Stimulated activated CD4-positive, alpha-beta T cell treated with anti-CD3 and anti-CD28 coated beads, Interleukin-2, amount 100 ng/mL, for 4 hours (primary cell): Measurements from ENCODE around the gene CACNA2D3.
"Not testable (repeated sequence)": the region's sequence is repeated elsewhere in the genome, so short reads cannot be mapped to it uniquely, and the experiment has no call there.

Source experiments
- DNase-seq: peaks from one replicate; pipeline ENCODE4 v3.0.0-alpha.2; 2020; ENCODE audit warnings: low read depth

The CACNA2D3 gene

DNA sequence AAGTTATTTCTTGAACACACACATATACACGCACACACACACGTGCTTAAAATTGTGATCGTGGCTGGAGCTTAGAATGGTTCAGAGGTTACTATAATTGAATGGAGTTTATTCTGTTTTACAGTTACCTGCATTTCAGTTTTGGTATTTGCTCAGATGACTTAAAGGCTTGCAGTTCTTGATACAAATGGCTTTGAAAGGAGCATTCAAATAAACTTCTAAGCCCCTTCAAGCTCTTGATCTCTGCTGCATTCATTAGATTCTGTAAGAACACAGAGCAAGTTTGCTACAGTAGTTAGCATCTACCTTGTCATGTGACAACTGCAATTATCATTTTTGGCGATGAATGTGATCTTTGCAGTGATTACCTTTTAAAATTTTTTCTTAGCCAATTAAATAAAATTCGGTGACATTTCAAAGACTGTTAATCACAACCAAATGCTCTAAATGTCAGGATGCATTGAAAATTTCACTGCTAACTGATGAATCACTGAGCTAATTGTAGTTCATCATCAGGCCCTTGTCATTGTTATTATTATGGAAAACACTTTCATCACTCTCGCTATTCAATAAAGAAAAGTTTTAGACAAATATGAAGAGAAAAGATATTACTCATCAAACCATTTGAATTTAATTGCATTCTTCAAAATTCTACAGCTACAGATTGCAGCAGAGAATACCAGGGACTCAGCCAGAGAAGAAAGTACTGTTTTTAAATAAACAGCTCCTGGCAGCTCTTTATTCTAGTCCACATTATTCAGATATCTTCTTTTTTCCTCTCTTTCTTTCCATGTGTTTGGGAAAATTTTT is 509.4 kb downstream of the CACNA2D3 start:
- no peak for DNase-seq

DNA sequence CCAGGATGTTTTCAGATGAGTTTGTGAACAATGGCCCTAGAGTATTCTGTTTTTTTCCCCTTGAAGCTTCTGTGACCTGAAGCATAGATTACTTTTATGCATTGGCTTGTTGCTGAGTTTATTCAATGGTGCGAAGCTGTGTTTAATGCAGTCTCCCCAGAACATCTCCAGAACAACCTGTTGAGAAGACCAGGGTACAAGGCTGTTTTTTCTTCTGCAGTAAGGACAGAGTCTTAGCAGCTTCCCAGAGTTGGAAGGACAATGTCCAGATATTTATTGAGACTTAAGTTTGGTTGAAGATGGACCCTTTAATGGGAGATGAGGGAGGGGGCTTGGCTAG is 509.9 kb downstream of the CACNA2D3 start:
- no peak for DNase-seq

DNA sequence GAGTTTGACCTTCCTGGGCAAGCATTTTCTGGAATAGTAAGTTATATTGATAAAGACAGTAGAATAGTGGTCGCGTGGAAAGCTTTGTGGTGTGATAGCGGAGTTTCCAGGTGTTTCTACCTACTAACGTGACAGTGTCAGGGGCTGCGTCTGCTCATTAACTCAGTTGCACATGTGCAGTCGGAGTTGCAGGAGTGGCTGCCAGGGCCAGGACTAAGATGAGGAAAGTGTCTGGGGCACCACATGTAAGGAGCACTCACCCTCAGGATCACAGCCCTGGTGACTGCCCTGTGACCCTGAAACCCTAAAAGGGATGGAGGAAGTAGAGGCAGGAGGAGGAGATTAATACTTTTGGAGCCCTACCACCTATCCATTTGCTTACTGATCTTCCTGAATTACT is 510.5 kb downstream of the CACNA2D3 start:
- DNase-seq = no peak

DNA sequence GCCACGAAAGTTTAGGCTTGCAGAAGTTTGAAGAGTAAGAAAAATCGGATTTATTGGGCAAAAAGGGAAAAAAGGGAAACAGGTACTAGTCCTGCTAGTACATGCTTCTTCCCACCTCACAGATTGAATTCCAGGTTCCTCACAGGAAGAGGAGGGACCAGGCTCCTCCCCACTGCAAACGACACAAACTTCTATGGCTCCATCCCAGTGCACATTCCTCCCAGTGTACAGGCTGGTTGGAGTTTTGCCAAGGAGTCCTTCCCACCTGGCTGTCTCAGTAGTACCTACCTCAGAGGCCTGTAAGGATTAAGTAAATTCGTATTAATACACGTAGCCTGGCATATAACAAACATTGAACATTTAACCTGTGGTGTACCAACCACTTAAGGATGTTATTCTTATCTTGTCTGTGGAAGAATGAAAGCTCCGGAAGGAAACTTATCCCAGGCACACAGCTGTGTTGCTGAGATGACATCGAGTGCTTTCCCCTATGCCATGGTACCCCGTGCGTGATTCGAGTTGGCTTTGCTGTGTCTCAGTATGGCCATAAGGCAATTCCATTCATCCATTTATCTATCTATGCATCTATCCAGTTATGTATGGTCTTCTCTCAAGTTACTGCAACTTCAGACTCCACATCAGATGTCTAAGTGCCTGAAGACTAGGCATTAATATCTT is 511.2 kb downstream of the CACNA2D3 start:
- no peak for DNase-seq

DNA sequence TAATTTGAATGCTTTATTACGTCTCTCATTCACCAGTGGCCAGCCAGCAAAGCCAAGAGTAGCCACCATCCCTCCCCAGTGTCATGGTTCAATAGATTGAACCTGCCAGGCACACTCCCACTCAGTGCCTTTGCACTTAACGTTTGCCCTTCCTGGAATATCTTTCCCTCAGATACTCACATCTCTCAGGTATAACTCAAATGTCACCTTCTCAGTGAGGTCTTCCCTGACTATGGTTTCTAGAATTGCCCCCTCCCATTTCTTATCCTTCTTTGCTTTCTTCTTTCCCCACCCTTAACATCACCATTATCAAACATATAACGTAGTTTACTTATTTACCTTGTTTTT is 511.7 kb downstream of the CACNA2D3 start:
- DNase-seq = no peak

DNA sequence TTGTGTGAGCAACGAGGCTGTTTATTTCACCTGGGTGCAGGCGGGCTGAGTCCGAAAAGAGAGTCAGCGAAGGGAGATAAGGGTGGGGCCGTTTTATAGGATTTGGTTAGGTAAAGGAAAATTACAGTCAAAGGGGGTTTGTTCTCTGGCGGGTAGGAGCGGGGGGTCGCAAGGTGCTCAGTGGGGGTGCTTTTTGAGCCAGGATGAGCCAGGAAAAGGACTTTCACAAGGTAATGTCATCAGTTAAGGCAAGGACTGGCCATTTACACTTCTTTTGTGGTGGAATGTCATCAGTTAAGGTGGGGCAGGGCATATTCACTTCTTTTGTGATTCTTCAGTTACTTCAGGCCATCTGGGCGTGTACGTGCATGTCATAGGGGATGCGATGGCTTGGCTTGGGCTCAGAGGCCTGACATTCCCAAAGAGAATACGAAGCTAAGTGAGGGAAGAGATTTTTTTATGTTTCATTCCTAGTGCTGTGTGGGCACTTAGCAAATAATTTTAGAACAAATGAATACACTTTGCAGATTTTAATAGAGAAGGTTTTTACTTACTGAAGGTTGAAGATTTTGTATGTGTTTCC is 517.5 kb downstream of the CACNA2D3 start:
- DNase-seq = not testable (repeated sequence)

DNA sequence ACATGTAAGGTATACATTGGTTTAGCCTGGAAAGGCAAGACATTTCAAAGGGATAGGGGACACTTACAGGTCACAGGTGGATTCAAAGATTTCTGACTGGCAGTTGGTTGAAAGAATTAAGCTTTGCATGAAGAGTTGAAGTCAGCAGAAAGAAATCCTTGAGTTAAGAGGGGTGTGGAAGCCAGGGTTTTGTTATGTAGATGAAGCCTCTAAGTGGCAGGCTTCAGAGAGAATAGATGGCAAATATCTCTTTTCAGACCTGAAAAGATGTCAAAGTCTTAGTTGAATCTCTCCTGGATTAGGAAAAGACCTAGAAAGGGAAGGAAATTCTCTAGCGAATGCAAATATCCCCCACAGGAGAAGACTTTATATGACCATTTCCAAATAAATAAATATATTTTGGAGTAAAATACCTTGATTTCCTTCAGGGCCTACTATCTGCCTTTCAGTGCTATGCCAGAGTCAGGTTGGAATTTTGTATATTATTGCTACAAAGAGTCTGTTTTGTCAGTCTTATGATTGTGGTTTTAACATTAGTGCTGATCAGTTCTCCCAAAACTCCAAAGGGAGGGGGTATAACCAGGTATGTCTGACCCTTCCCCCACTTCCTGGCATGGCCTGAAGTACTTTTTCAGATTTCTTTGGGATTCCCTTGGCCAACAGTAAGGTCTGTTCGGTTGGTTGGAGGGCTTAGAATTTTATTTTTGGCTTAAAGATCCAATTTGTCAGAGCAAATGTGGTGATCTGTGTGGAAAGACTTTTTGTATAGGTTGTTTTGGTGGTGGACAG is 519.1 kb downstream of the CACNA2D3 start:
- no peak for DNase-seq

DNA sequence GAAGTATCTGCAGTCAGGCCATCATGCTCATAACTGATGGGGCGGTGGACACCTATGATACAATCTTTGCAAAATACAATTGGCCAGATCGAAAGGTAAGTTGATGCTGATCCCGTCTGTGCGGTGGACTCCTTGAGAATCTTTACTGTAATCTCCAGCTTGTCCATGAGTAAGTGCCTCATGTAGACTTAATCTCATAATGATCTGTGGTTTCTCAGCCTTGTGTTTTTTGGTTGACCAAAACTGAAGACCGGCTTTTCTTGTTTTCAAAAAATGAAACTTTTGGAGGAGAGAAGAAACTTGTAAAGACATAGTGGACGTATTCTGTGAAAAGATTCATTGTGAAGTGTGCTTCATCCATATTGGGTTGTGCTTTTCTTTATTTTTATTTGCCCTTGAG is 519.8 kb downstream of the CACNA2D3 start:
- DNase-seq = no peak

DNA sequence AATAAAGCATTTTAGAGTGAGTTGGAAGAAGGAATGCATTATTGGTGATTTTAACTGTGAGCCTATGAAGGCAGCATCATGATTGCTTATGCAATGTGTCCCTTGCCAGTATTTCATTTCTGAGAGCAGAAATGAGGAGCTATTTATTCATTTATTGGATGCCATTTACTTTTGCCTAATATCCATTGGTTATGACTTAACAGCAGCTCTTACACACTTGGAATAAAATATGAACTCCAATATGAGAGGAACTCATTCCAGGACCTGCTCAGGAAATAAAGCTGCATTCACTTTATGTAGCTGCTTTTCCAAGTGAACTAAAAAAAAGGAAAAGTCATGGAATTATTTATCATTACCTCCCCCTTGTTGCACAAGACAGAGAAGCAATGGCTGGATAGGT is 525.4 kb downstream of the CACNA2D3 start:
- no peak for DNase-seq

DNA sequence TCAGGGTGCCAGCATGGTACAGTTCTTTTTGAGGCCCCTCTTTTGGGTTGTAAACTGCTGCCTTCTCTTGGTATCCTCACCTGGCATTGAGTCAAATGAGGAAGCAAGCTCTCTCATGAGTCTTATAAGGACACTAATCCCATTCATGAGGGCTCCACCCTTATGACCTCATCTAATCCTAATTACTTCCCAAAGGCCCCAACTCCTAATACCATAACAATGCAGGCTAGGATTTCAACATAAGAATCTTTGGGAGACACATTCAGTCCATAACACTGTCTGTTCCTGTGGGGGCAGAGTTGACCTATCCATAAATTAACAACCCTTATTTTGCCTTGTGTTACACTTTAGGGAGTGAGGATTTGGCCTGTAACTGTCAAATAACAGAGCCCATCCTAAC is 527.2 kb downstream of the CACNA2D3 start:
- DNase-seq = no peak

DNA sequence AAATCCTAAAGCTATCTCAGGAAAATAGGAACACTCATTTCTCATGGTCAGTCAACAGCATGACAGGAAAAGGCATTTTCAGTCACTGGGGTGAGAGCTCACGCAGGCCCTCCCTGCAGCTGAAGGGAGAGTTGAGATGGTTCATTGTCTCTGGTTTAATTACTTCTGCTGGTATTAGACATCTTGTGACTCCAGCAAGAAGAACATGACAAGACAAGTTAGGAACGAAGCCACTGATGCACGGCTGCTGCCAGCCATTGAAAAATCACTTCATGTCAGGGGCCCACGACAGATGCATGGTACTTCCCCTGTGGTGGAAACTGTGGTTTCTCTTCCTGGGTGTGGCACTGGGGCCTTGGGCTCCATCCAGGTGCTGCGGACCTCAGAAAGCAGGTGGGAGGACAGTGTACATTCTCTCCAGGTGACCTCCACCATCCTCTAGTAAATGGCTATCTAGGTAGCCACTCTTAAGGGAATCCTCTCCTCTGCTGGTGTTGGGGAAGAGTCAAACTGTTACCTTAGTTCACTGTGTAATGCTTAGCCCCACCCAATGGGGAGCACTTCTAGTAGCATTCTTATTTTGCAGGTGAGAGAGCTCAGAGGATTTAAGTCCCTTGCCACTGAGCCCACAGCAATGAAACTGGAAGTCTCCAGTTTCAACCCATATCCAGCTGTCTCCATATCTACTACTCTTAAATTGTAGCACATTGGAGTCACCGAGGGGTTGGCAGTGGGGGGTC is 531.3 kb downstream of the CACNA2D3 start:
- DNase-seq = no peak

DNA sequence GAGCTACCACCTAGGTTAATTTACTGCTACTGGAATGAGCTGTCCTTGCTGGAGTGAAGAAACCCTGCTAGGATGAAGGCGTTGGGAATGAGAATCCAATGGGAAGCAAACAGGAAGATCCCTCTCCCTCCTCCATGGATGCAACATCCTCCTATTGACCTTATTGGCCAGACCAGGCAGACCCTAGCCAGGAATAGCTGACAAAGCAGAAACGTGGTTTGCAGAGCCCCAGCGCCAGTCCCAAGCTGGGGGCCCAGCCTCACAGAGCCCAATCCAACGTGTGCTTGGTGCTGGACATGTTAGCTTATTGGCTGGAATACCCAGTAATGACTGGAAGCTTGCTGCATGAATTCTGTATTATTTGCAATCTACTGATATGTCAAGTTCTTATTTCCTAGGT is 532.4 kb downstream of the CACNA2D3 start:
- no peak for DNase-seq

DNA sequence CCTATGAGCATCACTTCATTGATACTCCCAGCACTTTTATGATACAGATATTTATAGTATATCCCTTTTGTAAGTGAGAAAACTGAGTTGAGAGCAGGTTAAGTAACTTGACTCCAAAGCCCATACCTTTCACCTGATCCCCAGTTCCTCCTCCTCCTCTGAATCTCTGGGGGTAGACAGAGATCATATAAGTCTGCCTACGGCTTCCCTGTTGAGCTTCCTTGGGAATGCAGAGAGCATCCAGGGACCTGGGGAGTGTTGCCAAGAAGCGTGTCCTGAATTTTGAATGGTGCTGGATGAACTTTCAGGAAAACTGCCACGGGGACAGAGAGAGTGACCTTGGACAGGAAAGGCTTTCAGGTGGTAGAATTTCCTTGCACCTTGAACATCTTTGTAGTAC is 537.0 kb downstream of the CACNA2D3 start:
- DNase-seq = no peak

DNA sequence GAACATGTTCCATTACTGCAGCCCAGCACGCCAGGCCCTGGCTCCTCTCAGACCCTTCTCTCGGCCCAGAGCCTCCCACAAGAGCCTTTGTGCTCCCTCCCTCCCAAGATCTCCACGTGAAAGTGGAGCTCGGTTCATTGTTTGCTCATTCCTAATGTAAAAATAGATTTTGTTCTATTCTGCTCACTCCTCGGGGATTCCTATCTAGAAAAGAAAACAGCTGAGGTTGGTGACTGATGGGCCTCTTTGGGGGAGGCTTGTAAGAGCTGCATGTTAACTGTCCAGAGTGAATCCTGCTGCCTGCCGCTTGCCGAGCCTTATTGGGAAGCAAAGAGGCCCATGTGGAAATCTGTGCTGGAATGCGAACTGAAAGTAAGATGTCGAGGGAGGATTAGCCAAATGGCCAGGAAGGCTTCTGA is 538.4 kb downstream of the CACNA2D3 start:
- DNase-seq = no peak

DNA sequence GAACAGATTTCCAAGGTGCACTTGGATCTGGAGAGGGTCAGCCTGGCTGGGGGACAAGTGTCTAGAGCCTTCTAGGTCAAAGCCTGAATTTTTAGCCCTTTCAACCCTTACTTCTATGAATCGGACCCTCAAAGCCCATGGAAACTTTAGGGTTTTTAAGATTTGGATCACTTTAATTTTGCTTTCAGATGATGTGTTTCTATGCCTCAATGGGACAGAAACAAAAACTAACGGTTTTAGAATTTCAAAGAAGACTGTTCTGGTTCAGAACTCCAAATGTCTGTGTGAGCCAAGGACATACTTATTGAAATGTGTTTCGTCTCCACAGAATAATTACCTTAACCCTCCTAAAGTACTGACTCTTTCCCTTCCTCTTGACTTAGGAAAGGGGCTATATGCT is 538.8 kb downstream of the CACNA2D3 start:
- DNase-seq = no peak

DNA sequence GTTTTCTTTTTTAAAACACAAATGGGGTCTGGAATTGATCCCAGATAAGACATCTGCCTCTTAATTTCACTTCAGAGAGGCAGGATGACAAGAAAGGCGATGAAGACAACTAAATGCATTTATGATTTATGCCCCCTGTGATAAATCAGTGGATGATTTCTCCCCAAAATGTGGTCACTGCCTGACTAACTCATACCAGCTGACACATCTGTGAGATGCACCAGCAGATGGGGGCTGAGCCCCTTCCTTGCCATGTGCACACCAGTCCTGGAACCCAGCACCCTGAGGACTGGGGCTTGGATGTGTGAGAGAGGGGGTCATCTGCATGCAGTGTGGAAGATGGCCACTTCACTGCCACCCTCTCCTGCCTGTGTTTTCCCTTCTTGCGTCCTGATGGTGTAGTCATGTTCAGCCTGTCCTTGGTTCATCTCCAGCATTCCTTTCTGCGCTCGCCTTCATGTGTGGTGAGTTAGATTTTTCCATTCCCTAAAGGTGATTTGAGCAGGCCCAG is 541.2 kb downstream of the CACNA2D3 start:
- no peak for DNase-seq

DNA sequence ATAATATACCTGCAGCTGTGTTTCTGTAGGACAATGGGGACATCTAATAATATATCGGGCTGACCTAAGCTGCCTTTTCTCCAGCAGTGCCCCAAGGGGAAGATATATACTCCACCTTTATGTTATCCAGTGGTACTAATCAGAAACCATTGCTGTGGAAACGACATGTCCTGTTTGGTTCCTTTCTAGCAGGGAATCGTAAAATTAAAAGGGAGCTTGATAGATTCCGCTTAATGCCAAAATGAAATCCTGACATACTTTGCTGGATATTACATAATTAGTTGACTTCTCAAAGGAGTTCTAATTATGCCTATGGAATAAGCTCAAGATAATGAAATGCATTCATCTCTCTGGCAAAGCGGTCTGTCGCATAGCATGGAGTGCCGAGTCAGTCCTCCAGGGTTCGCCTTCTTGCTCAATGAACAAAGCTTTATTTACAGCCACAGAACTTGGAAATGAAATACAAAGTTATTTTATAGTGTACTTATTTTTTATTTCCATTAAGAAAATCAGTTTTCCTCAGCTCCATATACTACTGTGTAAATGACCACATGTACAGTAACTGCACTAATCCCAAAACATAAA is 542.8 kb downstream of the CACNA2D3 start:
- no peak for DNase-seq

DNA sequence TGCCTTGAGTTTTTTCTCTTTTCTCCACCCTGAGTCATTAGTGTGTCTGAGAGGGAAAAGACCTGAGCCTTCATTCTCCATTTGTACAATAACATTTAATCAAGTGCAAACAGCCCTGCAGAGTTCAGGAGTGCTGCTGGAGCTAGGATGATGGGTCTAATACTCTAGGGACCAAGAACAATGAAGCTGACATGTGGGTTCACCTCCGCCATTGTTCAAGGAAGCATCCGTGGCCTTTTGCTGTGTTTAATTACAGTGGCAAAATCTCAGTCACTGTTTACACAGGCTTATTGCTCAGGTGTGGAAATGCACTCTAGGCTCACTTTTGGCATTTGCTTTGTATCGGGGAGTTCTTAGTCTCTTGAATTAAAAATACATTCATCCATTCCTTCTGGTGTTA is 545.9 kb downstream of the CACNA2D3 start:
- no peak for DNase-seq

DNA sequence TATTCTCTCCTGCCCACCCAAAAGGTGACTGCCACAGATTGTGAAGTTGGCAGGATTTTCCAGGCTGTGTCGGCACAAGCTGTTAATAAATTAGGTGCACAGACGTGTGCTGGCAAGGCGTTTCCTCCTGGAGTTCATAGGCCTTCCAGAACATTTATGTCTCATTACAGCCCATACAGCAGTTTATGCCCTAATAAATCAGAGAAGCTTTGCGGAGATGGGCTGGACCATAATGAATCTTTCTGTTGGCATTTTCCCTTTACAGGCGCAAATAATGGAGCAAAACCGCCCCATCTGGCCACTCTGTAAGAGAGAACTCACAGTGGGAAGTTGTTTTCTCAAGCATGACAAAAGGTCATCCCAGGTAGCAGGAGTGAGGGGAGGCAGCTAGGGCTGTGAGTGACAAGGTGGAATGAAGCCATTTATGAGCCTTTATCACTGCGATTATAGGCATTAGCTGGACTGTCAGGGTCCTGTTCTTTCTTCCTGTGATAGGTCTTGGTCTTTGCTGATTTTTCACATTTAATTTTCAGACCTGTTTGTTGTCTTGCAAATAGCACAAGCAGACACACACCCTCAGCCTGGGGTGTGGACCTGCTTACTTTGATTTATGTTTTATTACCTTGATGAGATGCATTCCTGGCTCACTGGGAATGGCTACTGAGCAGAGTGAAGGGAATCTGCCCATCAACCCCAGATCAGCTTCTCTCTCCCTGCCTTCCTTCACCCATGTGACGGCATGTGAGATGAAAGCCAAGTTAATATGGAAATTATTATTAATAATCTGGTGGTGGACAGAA is 548.0 kb downstream of the CACNA2D3 start:
- DNase-seq = no peak

DNA sequence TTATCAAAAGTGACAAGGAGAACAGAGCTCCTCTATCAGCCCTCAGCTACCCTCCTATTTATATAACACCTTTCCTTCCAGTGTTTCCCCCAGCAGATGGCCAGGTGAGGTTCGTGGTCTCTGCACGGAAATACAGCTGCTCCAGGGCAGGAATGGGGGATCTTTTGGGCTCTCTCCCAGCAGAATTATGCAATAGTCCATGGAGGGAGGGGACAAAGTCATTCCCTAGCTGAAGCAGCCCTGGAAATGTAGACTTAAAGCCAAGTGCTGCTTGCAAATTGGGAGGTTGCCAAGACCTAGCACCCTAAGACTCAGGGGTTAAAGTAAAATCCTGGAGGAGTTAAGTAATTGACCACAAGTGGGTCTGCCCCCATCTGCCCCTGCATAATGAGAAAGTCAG is 549.2 kb downstream of the CACNA2D3 start:
- DNase-seq = no peak

DNA sequence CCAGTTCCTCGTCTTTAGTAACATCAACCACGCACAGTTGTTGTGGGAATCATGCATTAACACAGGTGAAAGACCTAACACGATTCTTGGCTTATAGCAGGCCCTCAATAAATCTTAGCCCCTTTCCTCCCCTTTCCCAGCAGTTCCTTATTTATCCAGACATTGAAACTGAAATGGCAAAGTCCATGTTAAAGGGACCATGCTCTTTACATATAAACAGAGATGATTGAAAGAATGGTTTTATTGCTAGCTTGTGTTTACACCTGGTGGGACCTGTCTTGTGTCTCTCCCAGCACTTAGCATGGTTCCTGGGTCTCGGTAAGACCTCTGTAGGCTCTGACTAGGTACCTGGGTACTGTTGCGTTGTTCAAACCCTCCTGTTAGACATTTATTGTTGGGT is 553.7 kb downstream of the CACNA2D3 start:
- DNase-seq = no peak
